ENCODE results near the gene WASF3. TPM values are rescaled to one million over a fixed set of nuclear protein-coding genes. Genes with fewer than 3 reads are reported as not detected.

The WASF3 gene
- total and polyA plus RNA-seq, 2 donors: 0.42 to 2.7 TPM

DNA sequence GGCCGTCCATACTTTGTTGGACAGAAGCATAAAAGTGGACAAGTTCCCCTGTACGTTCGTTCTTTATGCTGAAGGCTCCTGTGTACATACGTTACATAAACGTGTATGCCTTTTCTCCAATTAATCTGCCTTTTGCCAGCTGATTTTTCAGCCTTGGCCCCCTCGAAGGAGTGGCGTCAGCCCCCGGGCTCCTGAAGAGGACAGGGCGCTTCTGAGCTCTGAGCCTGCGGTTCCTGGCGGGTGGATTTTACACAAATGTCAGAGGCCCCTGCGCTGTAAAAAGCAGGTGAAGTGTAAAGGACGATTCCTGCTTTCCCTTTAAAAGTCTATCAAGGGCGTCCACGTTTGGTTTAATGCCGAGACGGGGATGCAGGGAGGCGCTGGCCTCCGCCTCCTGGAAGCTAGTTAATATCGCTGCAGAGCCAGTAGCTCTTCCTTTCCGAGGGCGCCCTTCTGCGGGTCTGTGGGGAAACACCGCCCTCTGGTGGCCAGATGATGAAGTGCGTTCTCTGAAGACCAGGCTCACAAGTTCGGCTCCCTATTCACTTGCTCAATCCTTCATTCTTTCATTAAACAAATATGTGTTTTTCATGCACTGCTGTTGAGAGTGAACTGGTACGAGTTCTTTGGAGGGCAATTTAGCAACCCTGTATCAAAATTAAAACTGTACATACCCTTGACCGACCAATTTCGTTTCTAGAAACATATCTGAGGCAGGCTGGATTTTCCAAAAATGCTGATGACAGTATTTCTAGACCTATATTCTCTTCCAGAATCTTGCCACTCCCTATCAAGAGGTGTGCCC lies 141.1 kb downstream of the WASF3 start:
- 32% methylated on average over 29 of the region's 29 CpGs for WGBS
- H3K4me1 ChIP-seq (ENCODE audit: control insufficient read depth in 2 of 2, insufficient read depth in 2 of 2, low read length in 2 of 2): no peaks in the 10 kb centered on the region
- H3K27ac ChIP-seq (ENCODE audit: low read depth in 1 of 2, low read length in 1 of 2): no peak overlapping the region
- peak; percentile 45 to 89 (median 62) for DNase-seq (ENCODE audit: low read depth in 6 of 9, low spot score in 9 of 9)
- no peaks in the 10 kb centered on the region for H3K36me3 ChIP-seq (ENCODE audit: control insufficient read depth in 2 of 2, insufficient read depth in 2 of 2, low read length in 1 of 2)
- H3K9me3 ChIP-seq (ENCODE audit: control insufficient read depth in 2 of 2, insufficient read depth in 1 of 2, low read length in 1 of 2): no peaks in the 10 kb centered on the region
- H3K4me3 ChIP-seq (ENCODE audit: low read length in 2 of 2): no peak overlapping the region
- peaks cover 0 to 3% of the 10 kb centered on the region in 2 donors for H3K27me3 ChIP-seq (ENCODE audit: control insufficient read depth in 2 of 2, insufficient read depth in 1 of 2, low read length in 1 of 2)

DNA sequence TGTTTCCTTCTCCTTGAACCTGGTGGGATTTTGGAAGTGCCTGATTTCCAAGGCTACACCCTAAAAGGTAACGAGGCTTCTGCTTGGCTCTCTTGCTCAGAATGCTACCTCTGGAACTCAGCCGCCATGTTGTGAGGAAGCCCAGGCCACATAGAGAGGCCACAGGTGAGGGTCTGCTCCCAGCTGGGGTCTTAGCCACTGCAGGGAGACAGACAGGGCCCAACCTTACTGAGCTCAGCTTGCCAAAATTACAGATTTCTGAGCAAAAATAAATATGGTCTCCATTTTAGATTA lies 141.7 kb downstream of the WASF3 start:
- 98% methylated on average over 2 of the region's 2 CpGs for WGBS
- Histone ChIP-seq H3K36me3 (ENCODE audit: control insufficient read depth in 2 of 2, insufficient read depth in 2 of 2, low read length in 1 of 2) (no peaks in the 10 kb centered on the region), H3K4me3 (ENCODE audit: low read length in 2 of 2) (no peak overlapping the region), H3K27ac (ENCODE audit: low read depth in 1 of 2, low read length in 1 of 2) (no peak overlapping the region), H3K9me3 (ENCODE audit: control insufficient read depth in 2 of 2, insufficient read depth in 1 of 2, low read length in 1 of 2) (no peaks in the 10 kb centered on the region), H3K4me1 (ENCODE audit: control insufficient read depth in 2 of 2, insufficient read depth in 2 of 2, low read length in 2 of 2) (no peaks in the 10 kb centered on the region), H3K27me3 (ENCODE audit: control insufficient read depth in 2 of 2, insufficient read depth in 1 of 2, low read length in 1 of 2) (peaks cover 0 to 3% of the 10 kb centered on the region in 2 donors)
- DNase-seq (ENCODE audit: low read depth in 6 of 9, low spot score in 9 of 9): no peak

DNA sequence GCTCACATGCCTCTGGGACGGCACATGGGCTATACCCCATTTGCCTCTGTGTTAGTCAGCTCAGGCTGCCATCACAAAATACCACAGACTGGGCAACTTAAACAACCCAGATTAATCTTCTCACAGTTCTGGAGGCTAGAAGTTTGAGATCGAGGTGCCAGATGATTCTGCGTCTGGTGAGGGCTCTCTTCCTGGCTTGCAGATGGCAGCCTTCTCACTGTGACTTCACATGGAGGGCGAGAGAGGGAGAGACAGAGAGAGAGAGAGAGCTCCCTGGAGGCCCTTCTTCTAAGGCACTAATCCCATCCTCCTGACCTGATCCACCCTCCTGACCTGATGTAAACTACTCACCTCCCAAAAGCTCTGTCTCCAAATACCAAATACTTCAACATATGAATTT lies 148.1 kb downstream of the WASF3 start:
- H3K4me1 ChIP-seq (ENCODE audit: control insufficient read depth in 2 of 2, insufficient read depth in 2 of 2, low read length in 2 of 2): no peaks in the 10 kb centered on the region
- DNase-seq (ENCODE audit: low read depth in 6 of 9, low spot score in 9 of 9): no peak
- WGBS: 88% methylated on average over 4 of the region's 4 CpGs

DNA sequence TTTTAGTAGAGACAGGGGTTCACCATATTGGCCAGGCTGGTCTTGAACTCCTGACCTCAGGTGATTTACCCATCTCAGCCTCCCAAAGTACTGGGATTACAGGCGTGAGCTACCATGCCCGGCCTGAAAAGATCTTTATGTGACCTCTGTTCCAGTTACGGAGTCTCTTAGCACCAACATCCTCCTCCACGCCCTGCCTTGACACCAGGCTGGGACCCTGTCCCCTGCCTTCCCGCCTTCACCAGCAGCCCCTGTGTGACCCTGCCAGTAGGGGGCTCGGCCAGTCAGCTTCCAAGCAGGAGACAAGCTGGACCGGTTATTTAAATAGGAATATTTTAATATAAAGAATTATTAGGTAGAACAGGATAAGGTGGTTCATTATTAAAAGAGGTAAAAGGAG lies 148.9 kb downstream of the WASF3 start:
- no peaks in the 10 kb centered on the region for H3K27me3 ChIP-seq (ENCODE audit: control insufficient read depth in 2 of 2, insufficient read depth in 1 of 2, low read length in 1 of 2)
- no peak for DNase-seq (ENCODE audit: low read depth in 6 of 9, low spot score in 9 of 9)
- no peak overlapping the region for H3K4me3 ChIP-seq (ENCODE audit: low read length in 2 of 2)
- 62% methylated on average over 7 of the region's 7 CpGs for WGBS
- no peaks in the 10 kb centered on the region for H3K36me3 ChIP-seq (ENCODE audit: control insufficient read depth in 2 of 2, insufficient read depth in 2 of 2, low read length in 1 of 2)
- H3K4me1 ChIP-seq (ENCODE audit: control insufficient read depth in 2 of 2, insufficient read depth in 2 of 2, low read length in 2 of 2): no peaks in the 10 kb centered on the region
- H3K9me3 ChIP-seq (ENCODE audit: control insufficient read depth in 2 of 2, insufficient read depth in 1 of 2, low read length in 1 of 2): no peaks in the 10 kb centered on the region
- no peak overlapping the region for H3K27ac ChIP-seq (ENCODE audit: low read depth in 1 of 2, low read length in 1 of 2)

More for the DNA sequence above, 148.1 kb downstream of the WASF3 start:
- H3K27ac ChIP-seq (ENCODE audit: low read depth in 1 of 2, low read length in 1 of 2): no peak overlapping the region
- no peaks in the 10 kb centered on the region for H3K27me3 ChIP-seq (ENCODE audit: control insufficient read depth in 2 of 2, insufficient read depth in 1 of 2, low read length in 1 of 2)
- no peaks in the 10 kb centered on the region for H3K9me3 ChIP-seq (ENCODE audit: control insufficient read depth in 2 of 2, insufficient read depth in 1 of 2, low read length in 1 of 2)
- H3K4me3 ChIP-seq (ENCODE audit: low read length in 2 of 2): no peak overlapping the region
- no peaks in the 10 kb centered on the region for H3K36me3 ChIP-seq (ENCODE audit: control insufficient read depth in 2 of 2, insufficient read depth in 2 of 2, low read length in 1 of 2)

DNA sequence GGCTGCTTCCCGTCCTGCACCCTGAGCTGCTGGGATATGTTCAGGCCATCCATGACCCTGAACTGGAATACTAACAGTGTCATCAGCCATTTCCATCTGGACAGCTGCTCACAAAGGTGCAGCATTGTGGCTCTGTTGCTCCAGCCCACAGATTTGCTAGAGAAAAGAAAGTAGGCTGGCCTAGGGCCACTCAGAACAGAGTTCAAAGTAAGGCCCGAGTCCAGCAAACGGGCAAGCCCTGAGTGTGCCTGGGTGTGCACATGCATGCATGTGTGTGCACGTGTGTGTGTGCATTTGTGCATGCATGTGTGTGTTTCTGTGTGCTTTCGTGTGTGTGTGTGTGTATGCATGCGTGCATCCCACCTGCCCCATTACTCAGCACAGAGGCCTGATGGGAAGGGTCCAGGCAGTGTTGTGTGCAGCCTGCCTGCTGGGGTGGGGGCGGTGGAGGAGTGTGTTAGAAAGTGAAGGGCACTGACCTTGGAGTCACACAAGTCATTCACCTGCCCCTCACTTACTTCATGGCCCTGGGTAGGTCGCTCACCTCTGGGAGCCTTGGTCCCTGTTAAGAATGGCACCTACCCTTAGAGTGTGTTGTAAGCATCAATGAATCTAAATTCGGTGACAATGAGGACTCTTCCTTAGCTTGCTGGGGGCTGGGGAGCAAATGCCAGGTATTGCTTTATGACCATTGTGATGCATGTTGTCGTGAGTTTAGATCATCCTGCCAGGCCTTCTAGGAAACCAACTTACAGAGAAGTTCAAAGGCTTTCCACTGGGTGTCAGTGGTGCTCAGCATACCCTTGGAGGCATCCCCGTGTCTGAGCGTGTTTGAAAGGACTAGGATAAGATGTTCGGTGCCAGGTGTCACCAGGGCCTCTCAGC lies 149.9 kb downstream of the WASF3 start:
- Histone ChIP-seq H3K4me3 (ENCODE audit: low read length in 2 of 2) (no peak overlapping the region), H3K27ac (ENCODE audit: low read depth in 1 of 2, low read length in 1 of 2) (no peak overlapping the region), H3K27me3 (ENCODE audit: control insufficient read depth in 2 of 2, insufficient read depth in 1 of 2, low read length in 1 of 2) (no peaks in the 10 kb centered on the region), H3K4me1 (ENCODE audit: control insufficient read depth in 2 of 2, insufficient read depth in 2 of 2, low read length in 2 of 2) (no peaks in the 10 kb centered on the region), H3K9me3 (ENCODE audit: control insufficient read depth in 2 of 2, insufficient read depth in 1 of 2, low read length in 1 of 2) (no peaks in the 10 kb centered on the region), H3K36me3 (ENCODE audit: control insufficient read depth in 2 of 2, insufficient read depth in 2 of 2, low read length in 1 of 2) (no peaks in the 10 kb centered on the region)
- DNase-seq (ENCODE audit: low read depth in 6 of 9, low spot score in 9 of 9): peak in 5 of 9 donors; percentile 14 to 52 (median 30)
- WGBS: 58% methylated on average over 13 of the region's 13 CpGs

DNA sequence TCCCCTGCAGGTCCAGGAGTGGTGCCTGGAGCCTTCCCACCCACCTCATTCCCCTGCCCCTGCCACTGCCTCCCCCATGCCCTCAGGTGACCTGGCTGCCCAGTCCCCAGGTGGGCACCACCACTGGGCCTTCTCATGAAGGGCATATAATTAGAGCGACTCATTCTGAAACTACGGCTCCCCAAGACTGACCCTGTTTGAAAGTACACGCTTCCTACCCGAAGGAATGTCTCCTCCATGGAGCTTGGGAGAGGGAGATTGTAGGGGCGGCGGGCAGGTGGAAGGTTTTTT lies 150.5 kb downstream of the WASF3 start:
- H3K4me1 ChIP-seq (ENCODE audit: control insufficient read depth in 2 of 2, insufficient read depth in 2 of 2, low read length in 2 of 2): no peaks in the 10 kb centered on the region
- no peak overlapping the region for H3K4me3 ChIP-seq (ENCODE audit: low read length in 2 of 2)
- no peak for DNase-seq (ENCODE audit: low read depth in 6 of 9, low spot score in 9 of 9)
- H3K36me3 ChIP-seq (ENCODE audit: control insufficient read depth in 2 of 2, insufficient read depth in 2 of 2, low read length in 1 of 2): no peaks in the 10 kb centered on the region
- H3K27ac ChIP-seq (ENCODE audit: low read depth in 1 of 2, low read length in 1 of 2): no peak overlapping the region
- H3K9me3 ChIP-seq (ENCODE audit: control insufficient read depth in 2 of 2, insufficient read depth in 1 of 2, low read length in 1 of 2): no peaks in the 10 kb centered on the region
- WGBS: 94% methylated on average over 6 of the region's 6 CpGs
- H3K27me3 ChIP-seq (ENCODE audit: control insufficient read depth in 2 of 2, insufficient read depth in 1 of 2, low read length in 1 of 2): no peaks in the 10 kb centered on the region

DNA sequence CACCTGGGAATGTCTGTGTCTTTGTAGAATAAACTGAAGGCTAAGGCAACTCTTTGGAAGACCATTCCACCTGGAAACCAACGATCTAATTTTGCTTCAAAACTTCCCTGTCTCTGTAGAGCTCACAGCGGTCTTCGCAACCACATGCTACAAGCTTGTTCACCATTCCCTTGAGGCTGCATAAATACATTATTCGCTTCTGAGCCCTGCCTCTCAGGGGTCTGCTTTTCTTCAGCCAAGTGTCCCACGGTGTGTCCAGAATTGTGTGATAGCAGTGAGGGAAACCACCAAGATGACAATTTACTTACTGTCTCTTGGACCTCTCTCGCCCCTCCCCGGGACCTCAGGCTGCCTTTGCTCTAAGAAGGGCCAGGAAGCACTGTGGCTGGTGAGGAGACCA lies 152.0 kb downstream of the WASF3 start:
- no peaks in the 10 kb centered on the region for H3K9me3 ChIP-seq (ENCODE audit: control insufficient read depth in 2 of 2, insufficient read depth in 1 of 2, low read length in 1 of 2)
- H3K4me3 ChIP-seq (ENCODE audit: low read length in 2 of 2): no peak overlapping the region
- no peaks in the 10 kb centered on the region for H3K4me1 ChIP-seq (ENCODE audit: control insufficient read depth in 2 of 2, insufficient read depth in 2 of 2, low read length in 2 of 2)
- DNase-seq (ENCODE audit: low read depth in 6 of 9, low spot score in 9 of 9): no peak
- H3K27ac ChIP-seq (ENCODE audit: low read depth in 1 of 2, low read length in 1 of 2): no peak overlapping the region
- 91% methylated on average over 7 of the region's 7 CpGs for WGBS
- H3K27me3 ChIP-seq (ENCODE audit: control insufficient read depth in 2 of 2, insufficient read depth in 1 of 2, low read length in 1 of 2): no peaks in the 10 kb centered on the region
- no peaks in the 10 kb centered on the region for H3K36me3 ChIP-seq (ENCODE audit: control insufficient read depth in 2 of 2, insufficient read depth in 2 of 2, low read length in 1 of 2)

DNA sequence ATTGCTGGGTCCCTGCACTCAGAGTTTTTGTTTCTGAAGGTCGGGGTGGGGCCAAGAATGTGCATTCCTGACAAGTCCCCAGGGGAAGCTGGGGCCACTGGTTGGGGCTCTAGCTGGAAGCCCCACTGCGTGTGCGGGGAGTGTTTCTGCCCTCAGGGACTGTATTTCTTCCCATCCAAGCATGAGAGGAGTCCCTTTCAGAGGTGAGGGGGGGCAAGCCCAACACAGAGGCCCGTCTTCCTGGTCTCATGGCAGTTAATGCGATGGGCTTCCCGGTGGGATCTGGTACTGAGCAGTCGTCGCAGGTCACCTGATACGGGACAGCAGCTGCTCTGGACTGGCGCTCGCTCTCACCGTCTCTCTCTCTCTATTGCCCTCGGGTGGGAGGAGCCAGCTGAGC lies 152.7 kb downstream of the WASF3 start:
- Histone ChIP-seq H3K27me3 (ENCODE audit: control insufficient read depth in 2 of 2, insufficient read depth in 1 of 2, low read length in 1 of 2) (no peaks in the 10 kb centered on the region), H3K27ac (ENCODE audit: low read depth in 1 of 2, low read length in 1 of 2) (no peak overlapping the region), H3K36me3 (ENCODE audit: control insufficient read depth in 2 of 2, insufficient read depth in 2 of 2, low read length in 1 of 2) (no peaks in the 10 kb centered on the region), H3K4me1 (ENCODE audit: control insufficient read depth in 2 of 2, insufficient read depth in 2 of 2, low read length in 2 of 2) (no peaks in the 10 kb centered on the region), H3K4me3 (ENCODE audit: low read length in 2 of 2) (no peak overlapping the region), H3K9me3 (ENCODE audit: control insufficient read depth in 2 of 2, insufficient read depth in 1 of 2, low read length in 1 of 2) (no peaks in the 10 kb centered on the region)
- no peak for DNase-seq (ENCODE audit: low read depth in 6 of 9, low spot score in 9 of 9)
- WGBS: 74% methylated on average over 13 of the region's 13 CpGs

DNA sequence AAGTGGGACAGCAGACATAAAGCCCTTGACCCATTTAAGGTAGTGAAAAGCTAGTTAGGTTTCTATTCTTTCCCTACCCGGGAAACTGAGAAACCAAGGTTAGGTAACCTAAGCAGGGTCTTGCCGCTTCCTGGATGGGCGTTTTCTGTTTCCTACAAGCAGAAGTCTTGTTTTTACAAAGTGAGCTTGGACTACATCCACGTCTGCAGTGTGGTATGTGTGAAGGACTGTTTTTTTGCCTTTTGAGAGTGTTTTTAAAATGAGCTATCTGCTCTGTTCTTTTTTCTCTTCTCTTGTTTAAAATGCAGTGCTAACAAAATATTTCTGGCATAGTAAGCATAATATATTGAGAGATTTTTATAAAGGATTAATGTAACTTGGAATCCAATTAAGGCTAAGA lies 153.7 kb downstream of the WASF3 start:
- Histone ChIP-seq H3K4me3 (ENCODE audit: low read length in 2 of 2) (no peak overlapping the region), H3K36me3 (ENCODE audit: control insufficient read depth in 2 of 2, insufficient read depth in 2 of 2, low read length in 1 of 2) (no peaks in the 10 kb centered on the region), H3K9me3 (ENCODE audit: control insufficient read depth in 2 of 2, insufficient read depth in 1 of 2, low read length in 1 of 2) (no peaks in the 10 kb centered on the region), H3K27ac (ENCODE audit: low read depth in 1 of 2, low read length in 1 of 2) (no peak overlapping the region), H3K4me1 (ENCODE audit: control insufficient read depth in 2 of 2, insufficient read depth in 2 of 2, low read length in 2 of 2) (no peaks in the 10 kb centered on the region), H3K27me3 (ENCODE audit: control insufficient read depth in 2 of 2, insufficient read depth in 1 of 2, low read length in 1 of 2) (no peaks in the 10 kb centered on the region)
- 70% methylated on average over 4 of the region's 4 CpGs for WGBS
- DNase-seq (ENCODE audit: low read depth in 6 of 9, low spot score in 9 of 9): no peak
